Large intestine (tissue), 12 donors: Measurements from ENCODE around the gene TBRG4. TPM values are rescaled to one million over a fixed set of nuclear protein-coding genes. Genes with fewer than 3 reads are reported as not detected.

Experiments
- DNase-seq, 2 donors: peaks; one replicate each; pipeline versions ENCODE4 v3.0.0 to v3.0.0-alpha.2; 2013
- H3K27ac ChIP-seq: one replicate; pipeline ENCODE4 v1.5.1; 2013; ENCODE audit warnings: low read length
- H3K27me3 ChIP-seq: 2 replicates; pipeline ENCODE4 v1.6.1; 2013; ENCODE audit warnings: low read length; ENCODE audit not compliant: control insufficient read depth, insufficient read depth
- H3K36me3 ChIP-seq: 2 replicates; pipeline ENCODE4 v1.6.1; 2013; ENCODE audit warnings: low read length; ENCODE audit not compliant: control insufficient read depth, insufficient read depth
- H3K4me1 ChIP-seq: one replicate; pipeline ENCODE4 v1.6.1; 2013; ENCODE audit warnings: low read length; ENCODE audit not compliant: control insufficient read depth, insufficient read depth
- H3K4me3 ChIP-seq: one replicate; pipeline ENCODE4 v1.5.1; 2013; ENCODE audit warnings: low read length
- H3K9me3 ChIP-seq: one replicate; pipeline ENCODE4 v1.6.1; 2013; ENCODE audit warnings: mild to moderate bottlenecking, low read depth, low read length, moderate library complexity; ENCODE audit not compliant: control insufficient read depth
- WGBS: methylation state at CpG from one replicate; pipeline ENCODE4 v1.1.5; 2013; ENCODE audit warnings: low lambda C conversion rate; ENCODE audit not compliant: insufficient coverage; 5-methylcytosine and 5-hydroxymethylcytosine counted together
- long read RNA-seq, 11 donors: transcript quantifications; one replicate each; lab custom pipeline, GENCODE V29; 2026
- polyA plus RNA-seq: library from polyadenylated mRNA; unstranded; fragments of 120-200 nt; gene quantifications from one replicate; pipeline ENCODE4 v1.2.1, GENCODE V29; 2013

Gene TBRG4
- polyA plus RNA-seq, result 67.4 TPM
- long read RNA-seq, donor 1, partial matches to known transcripts, result 0 of 5 reads
- long read RNA-seq, donor 1, other reads (novel, unspliced or antisense), result 0 of 5 reads
- long read RNA-seq, donor 2, transcript TBRG4-201 (11 exons, 2,243 nt), result major isoform, 9 of 46 reads
- long read RNA-seq, donor 2, partial matches to known transcripts, result 32 of 46 reads
- long read RNA-seq, donor 2, other reads (novel, unspliced or antisense), result 0 of 46 reads
- long read RNA-seq, donor 3, transcript TBRG4-201 (11 exons, 2,243 nt), result major isoform, 8 of 53 reads
- long read RNA-seq, donor 3, partial matches to known transcripts, result 41 of 53 reads
- long read RNA-seq, donor 3, other reads (novel, unspliced or antisense), result 0 of 53 reads
- long read RNA-seq, donor 4, result 0 reads
- long read RNA-seq, donor 5, partial matches to known transcripts, result 5 of 10 reads
- long read RNA-seq, donor 5, other reads (novel, unspliced or antisense), result 0 of 10 reads
- long read RNA-seq, donor 6, transcript TBRG4-201 (11 exons, 2,243 nt), result major isoform, 6 of 15 reads
- long read RNA-seq, donor 6, partial matches to known transcripts, result 5 of 15 reads
- long read RNA-seq, donor 6, other reads (novel, unspliced or antisense), result 0 of 15 reads
- long read RNA-seq, donor 7, transcript TBRG4-201 (11 exons, 2,243 nt), result major isoform, 5 of 5 reads
- long read RNA-seq, donor 7, partial matches to known transcripts, result 0 of 5 reads
- long read RNA-seq, donor 7, other reads (novel, unspliced or antisense), result 0 of 5 reads
- long read RNA-seq, donor 8, transcript TBRG4-201 (11 exons, 2,243 nt), result major isoform, 6 of 25 reads
- long read RNA-seq, donor 8, partial matches to known transcripts, result 17 of 25 reads
- long read RNA-seq, donor 8, other reads (novel, unspliced or antisense), result 0 of 25 reads
- long read RNA-seq, donor 9, transcript TBRG4-201 (11 exons, 2,243 nt), result major isoform, 7 of 12 reads
- long read RNA-seq, donor 9, partial matches to known transcripts, result 0 of 12 reads
- long read RNA-seq, donor 9, other reads (novel, unspliced or antisense), result 0 of 12 reads
- long read RNA-seq, donor 10, transcript TBRG4-201 (11 exons, 2,243 nt), result major isoform, 12 of 15 reads
- long read RNA-seq, donor 10, partial matches to known transcripts, result 0 of 15 reads
- long read RNA-seq, donor 10, other reads (novel, unspliced or antisense), result 0 of 15 reads
- long read RNA-seq, donor 11, partial matches to known transcripts, result 5 of 10 reads
- long read RNA-seq, donor 11, other reads (novel, unspliced or antisense), result 0 of 10 reads

DNA sequence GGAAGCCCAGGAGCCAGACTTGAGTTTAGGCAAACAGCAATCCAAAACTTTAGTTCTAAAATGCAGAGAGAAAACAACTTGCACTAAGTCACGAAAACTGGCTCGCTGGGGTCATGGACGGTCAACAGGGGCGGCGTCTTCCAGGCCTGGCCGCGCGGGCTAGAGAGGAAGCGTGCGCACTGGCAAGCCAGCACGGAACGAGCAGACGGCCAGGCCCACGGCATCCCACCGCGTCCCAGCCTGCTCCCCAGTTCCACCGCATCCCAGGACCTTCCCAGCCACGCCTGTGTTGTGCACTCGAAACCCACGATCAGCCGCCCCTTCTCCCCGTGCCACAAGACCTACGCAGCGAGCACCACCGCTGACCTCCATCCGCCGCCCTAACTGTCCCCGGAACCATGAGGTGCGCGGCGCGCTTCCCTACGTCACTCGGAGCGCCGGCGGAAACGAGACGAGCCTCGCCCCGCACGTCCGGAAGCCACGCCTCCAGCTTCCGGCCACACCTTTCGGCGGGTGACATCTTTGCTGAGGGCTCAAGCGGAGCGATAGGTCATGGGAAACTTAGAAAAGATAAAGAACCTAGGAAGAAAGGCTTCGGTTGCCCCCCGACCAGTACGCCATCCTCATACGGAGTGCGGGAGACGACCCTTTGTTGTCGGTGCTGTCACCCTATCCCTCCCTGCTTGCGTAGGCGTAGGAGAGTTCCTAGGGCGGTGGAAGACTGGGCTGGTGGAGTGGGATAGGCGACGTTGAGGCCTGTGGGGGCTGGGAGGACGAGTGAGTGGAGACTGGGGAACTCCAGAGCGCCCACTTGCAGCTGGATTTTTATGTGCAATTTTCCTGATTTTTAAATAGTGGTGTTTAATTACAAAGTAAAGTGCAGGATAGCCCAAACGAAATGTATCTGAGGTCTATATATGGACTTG is at the start of gene TBRG4:
Gene TBRG4, minus strand, starts transcription at position 400 of the 926 bp plus-strand sequence. CDS start 2,460 bp downstream, outside the sequence.
- 0% methylated on average over 1 of the region's 64 CpGs for WGBS
- peaks cover 23% of the 10 kb centered on the region for H3K36me3 ChIP-seq

DNA sequence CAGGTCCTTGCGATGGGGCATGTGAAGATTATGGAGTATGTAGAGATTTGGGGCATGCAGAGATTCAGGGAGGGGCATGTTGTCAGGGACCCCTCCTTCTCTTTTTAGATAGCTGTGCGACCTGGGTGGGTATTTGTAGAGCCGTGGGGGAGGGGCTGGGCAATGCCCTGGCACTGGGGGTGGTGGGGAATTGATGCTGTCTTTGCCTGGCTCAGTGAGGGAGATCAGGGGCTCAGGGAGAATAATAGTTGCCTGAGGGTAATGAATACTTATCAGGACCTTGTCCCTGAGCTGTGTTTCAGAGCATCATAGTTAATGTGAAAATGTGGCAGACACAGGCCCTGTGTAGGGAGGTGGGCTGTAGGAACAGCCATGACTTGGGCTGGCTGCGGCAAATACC is 49.6 kb upstream of the TBRG4 start:
- H3K27ac ChIP-seq, result no peak overlapping the region
- H3K9me3 ChIP-seq, result no peaks in the 10 kb centered on the region
- no CpG with 5 or more reads among the region's 4 CpGs for WGBS
- peaks cover 2% of the 10 kb centered on the region for H3K4me1 ChIP-seq
- no peak for DNase-seq
- H3K27me3 ChIP-seq, result peaks cover 37% of the 10 kb centered on the region
- no peaks in the 10 kb centered on the region for H3K36me3 ChIP-seq
- no peak overlapping the region for H3K4me3 ChIP-seq

More for the DNA sequence above, at the start of gene TBRG4:
- H3K4me1 ChIP-seq, result peaks cover 11% of the 10 kb centered on the region
- H3K4me3 ChIP-seq, result peak within 1 kb of the TSS; percentile 93
- DNase-seq, result peak; percentile 96 to 97
- H3K9me3 ChIP-seq, result no peaks in the 10 kb centered on the region
- H3K27me3 ChIP-seq, result no peaks in the 10 kb centered on the region
- peak within 1 kb of the TSS; percentile 99 for H3K27ac ChIP-seq

DNA sequence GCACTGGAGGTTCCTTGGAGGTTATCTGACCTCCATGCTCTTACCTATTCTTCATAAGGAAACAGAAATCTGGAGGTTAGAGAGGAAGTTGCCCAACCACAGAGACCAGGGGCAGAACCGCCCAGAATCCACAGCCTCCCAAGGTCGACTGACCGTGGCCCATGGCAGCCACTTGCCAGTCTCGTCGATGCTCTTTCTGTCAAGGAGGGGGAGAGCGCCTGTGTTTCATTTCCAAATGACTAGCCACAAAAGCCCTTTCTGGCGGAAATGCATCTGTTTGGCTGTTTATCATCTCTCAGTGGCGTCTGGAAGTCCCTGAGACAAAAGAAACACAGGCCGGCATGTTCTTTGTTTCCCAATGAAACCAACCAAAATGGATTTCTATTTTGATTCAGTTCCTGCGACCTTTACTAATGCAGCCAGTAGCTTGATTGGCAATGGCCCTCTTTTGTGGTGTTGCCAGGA is 49.0 kb upstream of the TBRG4 start:
- no CpG with 5 or more reads among the region's 10 CpGs for WGBS

DNA sequence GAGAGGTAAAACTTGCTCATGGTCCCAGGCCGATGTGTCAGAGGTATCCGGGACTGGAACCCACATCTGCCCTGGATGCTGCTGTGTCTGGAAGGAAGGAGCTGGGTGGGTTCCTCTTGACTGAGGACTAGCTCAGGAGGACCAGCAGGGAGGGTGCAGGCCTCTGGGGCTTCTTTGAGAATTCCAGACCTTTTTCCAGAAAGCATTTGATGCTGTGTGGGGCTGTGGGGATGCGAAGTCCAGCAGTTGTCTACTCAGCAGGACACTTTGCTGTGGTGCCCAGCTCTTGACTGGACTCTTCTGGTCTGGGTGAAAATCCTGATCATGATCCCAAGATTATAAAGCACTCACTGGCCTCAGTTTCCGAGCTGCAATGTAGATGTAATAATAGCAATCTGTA is 47.8 kb upstream of the TBRG4 start:
- no CpG with 5 or more reads among the region's 4 CpGs for WGBS
- H3K27me3 ChIP-seq, result peaks cover 43% of the 10 kb centered on the region
- no peak for DNase-seq
- H3K4me1 ChIP-seq, result peaks cover 2% of the 10 kb centered on the region
- no peak overlapping the region for H3K4me3 ChIP-seq
- no peaks in the 10 kb centered on the region for H3K36me3 ChIP-seq
- H3K27ac ChIP-seq, result no peak overlapping the region
- H3K9me3 ChIP-seq, result no peaks in the 10 kb centered on the region

More for the DNA sequence above, 49.0 kb upstream of the TBRG4 start:
- Histone ChIP-seq H3K36me3 (no peaks in the 10 kb centered on the region), H3K27me3 (peaks cover 43% of the 10 kb centered on the region), H3K27ac (no peak overlapping the region), H3K4me3 (no peak overlapping the region), H3K9me3 (no peaks in the 10 kb centered on the region), H3K4me1 (peaks cover 2% of the 10 kb centered on the region)
- DNase-seq, result no peak

DNA sequence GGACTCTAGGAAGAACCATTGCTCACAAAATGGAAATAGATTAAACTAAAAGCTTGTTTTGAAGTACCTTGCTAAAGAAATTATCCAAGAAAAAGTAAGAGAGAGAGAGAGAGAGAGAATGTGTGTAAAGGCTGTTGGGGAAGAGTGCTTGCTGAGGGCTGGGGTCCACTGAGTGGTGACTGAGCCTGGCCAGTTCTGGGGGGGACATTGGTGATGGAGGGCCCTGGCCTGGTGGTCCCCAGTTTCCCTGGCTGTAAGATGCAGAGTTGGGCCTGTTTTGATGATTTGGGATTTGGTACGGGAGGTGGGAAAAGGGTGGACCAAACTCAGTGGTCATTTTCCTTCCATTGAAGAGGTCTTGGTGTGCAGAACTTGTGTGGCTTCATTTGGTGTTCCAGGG is 47.0 kb upstream of the TBRG4 start:
- no peak overlapping the region for H3K27ac ChIP-seq
- no peaks in the 10 kb centered on the region for H3K9me3 ChIP-seq
- H3K4me3 ChIP-seq, result no peak overlapping the region
- no peaks in the 10 kb centered on the region for H3K36me3 ChIP-seq
- no peak for DNase-seq
- peaks cover 2% of the 10 kb centered on the region for H3K4me1 ChIP-seq
- no CpG with 5 or more reads among the region's 1 CpG for WGBS
- peaks cover 43% of the 10 kb centered on the region for H3K27me3 ChIP-seq

DNA sequence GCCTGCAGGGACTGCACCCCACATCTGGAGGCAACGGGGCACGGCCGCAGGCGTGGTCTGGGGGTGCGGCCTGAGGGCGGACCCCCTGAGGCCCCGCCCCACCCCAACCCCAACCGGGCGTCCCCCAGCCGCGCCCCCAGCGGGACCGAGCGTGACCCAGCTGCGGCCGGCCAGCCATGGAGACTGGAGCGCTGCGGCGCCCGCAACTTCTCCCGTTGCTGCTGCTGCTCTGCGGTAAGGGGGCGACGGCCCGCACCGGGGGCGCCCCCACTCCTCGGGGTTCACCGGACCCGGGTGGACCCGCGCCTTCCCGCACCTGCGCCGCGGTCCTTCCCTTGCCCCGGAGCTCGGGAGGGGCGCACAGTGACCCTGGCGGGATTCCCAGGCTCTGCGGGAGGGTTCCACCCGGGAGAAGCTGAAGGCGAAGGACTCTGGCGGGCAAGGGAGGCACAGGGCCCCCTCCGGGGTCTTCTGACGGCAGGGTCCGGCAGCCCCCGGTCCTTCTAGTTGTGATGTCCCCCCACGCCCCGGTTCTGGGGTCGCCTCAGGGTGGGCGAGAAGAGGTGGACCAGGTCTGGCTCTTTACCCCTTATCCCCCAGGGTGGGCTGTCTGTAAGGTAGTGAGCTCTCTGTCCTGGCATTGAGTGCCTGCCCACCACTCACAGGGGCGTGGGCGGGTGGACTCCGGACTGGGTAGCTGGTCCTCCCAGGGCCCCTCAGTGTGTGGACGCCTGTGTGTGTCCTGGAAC is 46.3 kb upstream of the TBRG4 start, which contains the start of gene RAMP3:
Gene RAMP3, plus strand, starts transcription at position 139 of the 749 bp plus-strand sequence. Its CDS starts 38 bp downstream, at position 177.
- H3K36me3 ChIP-seq, result no peaks in the 10 kb centered on the region
- WGBS, result no CpG with 5 or more reads among the region's 56 CpGs
- H3K27ac ChIP-seq, result no peak within 1 kb of the TSS
- no peak within 1 kb of the TSS for H3K4me3 ChIP-seq
- H3K4me1 ChIP-seq, result peaks cover 2% of the 10 kb centered on the region
- no peaks in the 10 kb centered on the region for H3K9me3 ChIP-seq
- no peak for DNase-seq
- H3K27me3 ChIP-seq, result peaks cover 43% of the 10 kb centered on the region

DNA sequence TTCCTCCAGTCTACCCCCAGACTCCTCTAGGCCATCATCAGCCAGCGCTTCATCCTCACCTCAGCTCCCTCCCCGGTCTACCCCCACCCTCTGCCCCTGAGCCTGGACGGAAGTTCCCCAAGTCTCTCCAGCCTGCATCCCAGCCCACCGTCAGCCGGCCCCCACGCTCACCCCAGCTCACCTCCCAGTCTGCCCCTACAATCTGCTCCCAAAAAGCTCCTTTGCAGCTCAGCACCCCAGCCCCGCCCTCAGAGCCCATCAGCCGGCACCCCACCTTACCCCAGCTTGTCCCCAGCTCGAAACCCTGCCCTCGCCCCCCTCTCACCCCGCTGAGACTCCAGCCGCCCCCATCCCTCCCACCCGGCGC is 45.8 kb upstream of the TBRG4 start:
- Histone ChIP-seq H3K9me3 (no peaks in the 10 kb centered on the region), H3K27me3 (peaks cover 43% of the 10 kb centered on the region), H3K4me3 (no peak overlapping the region), H3K4me1 (peaks cover 2% of the 10 kb centered on the region), H3K27ac (no peak overlapping the region), H3K36me3 (no peaks in the 10 kb centered on the region)
- no CpG with 5 or more reads among the region's 14 CpGs for WGBS
- no peak for DNase-seq

DNA sequence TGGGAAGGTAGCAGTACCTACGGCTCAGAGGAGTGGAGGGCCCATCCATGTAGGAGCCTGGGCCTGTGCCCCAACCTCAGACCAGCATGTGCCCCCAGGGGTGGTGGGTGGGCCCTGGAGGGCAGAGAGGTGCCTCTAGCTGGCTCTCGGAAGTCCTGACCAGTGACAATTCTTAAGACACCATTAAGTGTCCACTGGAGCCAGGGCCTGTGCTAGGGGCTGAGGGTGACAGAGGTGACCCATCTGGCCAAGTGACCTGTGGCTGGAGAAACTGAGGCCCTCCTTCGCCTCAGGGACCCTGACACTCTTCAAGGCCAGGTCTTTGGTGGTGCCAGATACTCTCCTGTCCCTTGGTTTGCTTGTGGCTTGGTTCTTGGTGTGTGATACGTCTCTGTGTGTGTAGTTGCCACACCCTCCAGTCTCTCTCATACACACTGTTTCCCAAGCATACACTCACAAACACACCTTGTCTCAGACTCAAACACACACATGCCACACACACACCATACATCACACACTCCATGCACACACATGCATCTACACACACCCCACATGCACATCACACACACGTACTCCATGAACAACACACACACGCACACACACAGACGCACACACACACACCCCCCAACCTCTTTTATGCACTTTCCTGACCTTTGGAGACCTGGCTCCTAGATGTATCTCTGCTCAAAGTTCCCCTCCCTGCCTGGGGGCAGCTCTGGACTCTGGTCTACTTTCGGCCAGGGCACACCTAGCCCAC is 45.2 kb upstream of the TBRG4 start:
- peaks cover 43% of the 10 kb centered on the region for H3K27me3 ChIP-seq
- H3K9me3 ChIP-seq, result no peaks in the 10 kb centered on the region
- H3K36me3 ChIP-seq, result no peaks in the 10 kb centered on the region
- H3K4me3 ChIP-seq, result no peak overlapping the region
- H3K4me1 ChIP-seq, result peaks cover 2% of the 10 kb centered on the region
- DNase-seq, result no peak
- WGBS, result no CpG with 5 or more reads among the region's 8 CpGs
- H3K27ac ChIP-seq, result no peak overlapping the region
